Limb (tissue), 2 donors: ENCODE data around the gene DHRSX.
"Not testable (repeated sequence)": the region's sequence is repeated elsewhere in the genome, so short reads cannot be mapped to it uniquely, and the experiment has no call there.

Source experiments
- DNase-seq, 2 donors: peaks; one replicate each; pipeline ENCODE4 v3.0.0-alpha.2; 2016; ENCODE audit errors: extremely low spot score in 2 of 2

DHRSX gene

DNA sequence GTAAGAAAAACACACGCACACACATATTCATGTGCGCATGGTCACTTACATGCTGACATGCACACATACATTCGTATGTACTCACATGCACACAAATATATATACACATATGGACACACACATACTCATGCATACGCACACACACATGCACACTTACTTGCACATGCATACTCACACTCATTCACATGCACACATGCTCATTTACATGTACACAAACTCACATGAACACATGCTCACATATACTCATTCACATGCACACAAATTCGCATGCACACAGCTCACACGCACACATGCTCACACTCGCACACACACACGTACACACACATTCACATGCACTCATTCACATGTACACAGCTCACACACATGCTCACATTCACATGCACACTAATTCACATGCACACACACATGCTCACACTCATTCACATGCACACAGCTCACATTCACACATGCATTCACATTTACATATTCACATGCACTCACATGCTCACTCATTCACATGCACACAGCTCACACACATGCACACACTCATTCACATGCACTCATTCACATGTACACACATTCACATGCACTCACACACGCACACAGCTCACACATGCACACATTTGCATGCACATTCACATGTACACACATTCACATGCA is 276.1 kb downstream of the DHRSX start:
- DNase-seq: no peak

DNA sequence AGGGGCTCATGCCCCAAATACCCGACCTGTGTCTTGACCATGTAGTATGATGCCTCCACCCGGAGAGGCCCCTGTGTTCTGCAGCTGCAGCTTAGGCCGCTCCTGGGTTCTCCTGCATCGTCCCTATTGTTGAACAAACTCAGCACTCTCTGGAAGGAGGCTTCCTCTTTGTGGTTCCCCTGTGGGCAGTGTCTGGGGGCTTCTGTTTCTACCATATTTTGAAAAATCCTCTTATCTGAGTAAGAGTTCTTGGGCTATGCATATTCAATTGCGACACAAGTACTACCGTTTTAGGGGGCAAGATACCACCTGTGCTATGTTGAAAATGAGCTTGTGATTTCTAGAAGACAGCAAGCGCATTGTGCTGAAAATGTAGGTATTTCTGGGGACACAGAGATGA is 276.6 kb downstream of the DHRSX start:
- no peak for DNase-seq

DNA sequence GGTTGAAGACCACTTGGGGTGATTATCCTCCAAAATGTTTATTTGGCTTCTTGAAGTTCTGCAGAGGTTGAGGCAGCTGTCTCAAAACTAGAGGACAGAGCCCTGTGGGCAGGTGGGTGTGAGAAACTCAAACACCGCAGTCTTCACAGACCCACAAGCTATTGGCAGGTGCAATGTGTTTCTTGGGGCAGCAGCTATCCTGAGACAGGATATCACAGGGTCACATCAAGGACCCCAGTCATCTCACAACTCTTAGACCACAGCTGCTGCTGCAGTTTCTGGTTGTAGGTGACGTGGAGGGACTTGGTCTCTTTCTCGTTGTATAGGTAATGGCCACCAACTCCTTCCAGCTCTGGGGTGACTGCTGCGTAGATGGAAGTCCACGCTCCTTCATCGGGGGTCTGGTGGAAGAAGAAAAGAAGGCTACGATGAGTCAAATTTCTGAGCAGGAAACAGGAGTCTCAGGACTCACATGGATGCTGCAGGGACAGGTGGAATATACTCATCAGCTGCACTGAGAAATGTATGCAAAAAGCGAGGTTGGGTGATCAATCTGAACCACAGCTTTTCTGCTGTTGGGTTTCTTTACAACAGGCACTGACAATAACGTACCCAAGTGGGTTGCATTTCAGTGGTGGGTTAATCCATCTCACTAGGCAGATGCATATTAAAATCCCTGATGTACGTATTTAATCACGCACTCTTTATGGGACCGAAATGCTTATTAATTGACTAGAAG is 279.8 kb downstream of the DHRSX start:
- no peak for DNase-seq

DNA sequence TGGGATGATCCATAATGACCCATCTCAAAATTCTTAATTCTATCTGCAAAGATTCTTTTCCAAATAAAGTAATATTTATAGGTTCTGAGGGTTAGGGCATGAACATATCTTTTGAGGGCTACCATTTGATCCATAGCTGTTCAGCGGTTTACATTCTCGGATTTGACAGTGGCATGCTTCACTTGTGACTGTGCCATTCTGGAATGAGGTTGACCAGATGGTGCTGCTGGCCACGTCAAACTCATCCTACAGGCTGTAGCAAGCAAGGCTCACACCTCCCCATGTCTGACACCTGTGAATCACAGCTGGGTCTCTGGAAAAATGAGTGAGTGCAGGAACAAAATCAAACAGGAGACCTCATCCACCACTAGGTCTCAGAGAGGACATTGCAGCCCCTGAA is 280.5 kb downstream of the DHRSX start:
- DNase-seq: no peak

DNA sequence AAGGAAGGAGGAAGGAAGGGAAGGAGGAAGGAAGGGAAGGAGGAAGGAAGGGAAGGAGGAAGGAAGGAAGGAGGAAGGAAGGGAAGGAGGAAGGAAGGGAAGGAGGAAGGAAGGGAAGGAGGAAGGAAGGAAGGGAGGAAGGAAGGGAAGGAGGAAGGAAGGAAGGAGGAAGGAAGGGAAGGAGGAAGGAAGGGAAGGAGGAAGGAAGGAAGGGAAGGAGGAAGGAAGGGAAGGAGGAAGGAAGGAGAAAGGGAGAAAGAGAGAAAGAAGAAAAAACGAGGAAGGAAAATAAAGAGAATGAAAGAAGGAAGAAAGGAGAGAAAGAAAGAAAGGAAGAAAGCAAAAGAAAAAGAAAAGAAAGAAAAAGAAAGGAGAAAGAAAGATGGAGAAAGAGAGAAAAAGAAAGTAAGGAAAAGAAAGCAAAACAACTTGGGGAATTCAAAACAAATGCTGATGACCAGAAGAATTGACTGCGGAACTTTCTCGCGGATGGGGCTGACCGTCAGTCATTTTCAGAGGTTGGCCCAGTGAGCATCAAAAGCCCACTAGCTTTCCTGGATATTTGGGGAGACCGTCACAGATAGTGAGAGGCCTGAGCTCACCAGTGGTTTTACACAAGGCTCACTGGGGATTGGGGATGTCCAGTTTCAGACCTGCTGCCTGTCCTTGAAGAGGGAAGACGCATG is 286.5 kb downstream of the DHRSX start:
- DNase-seq: not testable (repeated sequence)

DNA sequence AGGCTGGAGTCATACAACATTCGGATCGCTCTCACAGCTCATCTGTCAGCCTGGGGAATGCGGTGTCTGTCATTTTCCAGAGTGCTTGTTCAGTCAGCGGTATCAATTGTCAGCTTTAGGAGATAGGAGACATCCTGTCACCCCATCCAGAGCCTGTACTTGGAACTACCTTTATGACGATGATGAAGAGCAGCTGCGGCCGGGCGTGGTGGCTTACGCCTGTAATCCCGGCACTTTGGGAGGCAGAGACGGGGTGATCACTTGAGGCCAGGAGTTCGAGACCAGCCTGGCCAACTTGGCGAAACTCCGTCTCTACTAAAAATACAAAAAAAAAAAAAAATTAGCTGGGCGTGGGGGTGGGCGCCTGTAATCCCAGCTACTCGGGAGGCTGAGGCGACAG is 289.1 kb downstream of the DHRSX start:
- not testable (repeated sequence) for DNase-seq

DNA sequence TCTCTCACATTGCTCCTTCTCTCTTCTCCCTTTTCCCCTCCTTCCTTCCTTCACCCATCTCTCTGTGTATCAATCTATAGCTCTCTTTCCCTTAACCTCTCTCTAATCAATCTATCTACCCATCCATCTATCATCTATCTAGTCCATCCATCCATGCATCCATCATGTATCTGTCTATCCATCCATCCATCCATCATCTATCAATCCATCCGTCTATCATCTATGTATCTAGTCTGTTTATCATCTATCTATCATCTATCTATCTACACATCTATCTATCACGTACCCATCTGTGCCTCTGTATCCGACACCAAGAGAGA is 307.5 kb downstream of the DHRSX start:
- DNase-seq: no peak

DNA sequence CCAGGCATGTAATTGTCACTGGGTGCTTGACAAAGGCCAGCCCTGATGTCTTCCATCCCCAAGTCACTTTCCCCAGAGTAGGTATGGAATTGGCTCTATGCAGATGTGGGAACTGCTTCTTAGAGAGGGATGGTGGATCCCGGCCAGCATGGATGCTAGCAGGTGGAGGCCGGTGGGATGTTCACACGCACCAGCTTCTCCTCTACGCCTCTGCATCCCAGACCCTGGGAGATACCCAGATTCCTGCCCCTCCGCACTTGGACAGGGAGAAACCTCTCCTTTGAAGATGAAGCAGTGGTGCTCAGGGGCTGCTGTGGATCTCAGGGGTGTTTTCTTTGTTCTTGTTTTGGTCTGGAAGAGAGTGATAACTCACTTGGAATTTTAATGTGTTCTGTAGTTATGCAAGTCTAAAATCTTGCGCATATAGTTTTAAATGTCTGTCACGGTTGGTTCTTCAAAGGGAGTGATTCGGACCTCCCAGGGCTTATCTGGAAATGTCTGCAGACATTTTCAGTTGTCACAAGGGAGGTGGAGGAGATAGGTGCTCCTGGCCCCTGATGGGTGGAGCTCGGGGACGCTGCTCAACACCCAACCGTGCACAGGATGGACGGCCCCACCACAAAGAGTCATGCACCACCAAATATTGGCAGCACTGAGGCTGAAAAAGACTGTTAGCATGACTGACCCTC is 308.0 kb downstream of the DHRSX start:
- no peak for DNase-seq

DNA sequence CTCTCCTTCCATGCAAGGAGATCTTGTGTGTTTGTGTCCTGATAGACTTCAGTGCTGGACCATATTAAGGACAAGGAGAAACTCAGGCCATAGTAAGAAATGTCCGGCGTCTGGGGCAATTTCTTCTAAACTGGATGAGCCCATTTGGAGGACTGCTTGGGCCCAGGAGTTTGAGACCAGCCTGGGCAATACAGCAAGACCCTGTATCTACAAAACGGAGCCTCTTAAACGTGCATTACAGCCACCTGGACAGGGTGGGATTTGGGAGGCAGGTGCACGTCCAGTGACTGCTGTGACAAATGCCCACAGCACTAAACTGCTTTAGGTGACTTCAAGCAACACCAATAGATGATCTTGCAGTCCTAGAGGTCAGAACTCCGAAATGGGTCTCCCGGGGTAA is 311.9 kb downstream of the DHRSX start:
- no peak for DNase-seq

DNA sequence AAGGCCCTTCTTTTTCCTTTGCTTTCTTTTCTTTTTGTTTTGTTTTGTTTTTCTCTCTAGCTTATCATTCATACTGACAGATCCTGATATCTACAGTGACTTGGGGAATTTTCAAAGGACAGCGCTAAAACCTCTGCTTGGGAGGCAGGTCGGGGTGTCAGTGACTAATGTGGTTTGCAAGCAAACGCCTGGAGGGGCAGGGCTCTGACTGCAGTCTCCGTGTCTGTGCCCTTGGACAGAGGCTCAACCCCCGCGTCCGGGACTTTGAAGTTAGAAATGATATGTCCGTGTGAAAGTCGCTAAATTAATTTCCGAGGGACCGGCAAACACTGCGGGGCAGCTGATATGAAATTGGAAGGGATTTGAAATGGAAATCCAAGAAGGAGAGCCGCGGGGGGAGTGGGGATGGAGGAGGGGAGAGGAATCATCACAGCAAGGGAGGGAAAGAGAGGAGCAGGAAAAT is 312.4 kb downstream of the DHRSX start:
- no peak for DNase-seq

DNA sequence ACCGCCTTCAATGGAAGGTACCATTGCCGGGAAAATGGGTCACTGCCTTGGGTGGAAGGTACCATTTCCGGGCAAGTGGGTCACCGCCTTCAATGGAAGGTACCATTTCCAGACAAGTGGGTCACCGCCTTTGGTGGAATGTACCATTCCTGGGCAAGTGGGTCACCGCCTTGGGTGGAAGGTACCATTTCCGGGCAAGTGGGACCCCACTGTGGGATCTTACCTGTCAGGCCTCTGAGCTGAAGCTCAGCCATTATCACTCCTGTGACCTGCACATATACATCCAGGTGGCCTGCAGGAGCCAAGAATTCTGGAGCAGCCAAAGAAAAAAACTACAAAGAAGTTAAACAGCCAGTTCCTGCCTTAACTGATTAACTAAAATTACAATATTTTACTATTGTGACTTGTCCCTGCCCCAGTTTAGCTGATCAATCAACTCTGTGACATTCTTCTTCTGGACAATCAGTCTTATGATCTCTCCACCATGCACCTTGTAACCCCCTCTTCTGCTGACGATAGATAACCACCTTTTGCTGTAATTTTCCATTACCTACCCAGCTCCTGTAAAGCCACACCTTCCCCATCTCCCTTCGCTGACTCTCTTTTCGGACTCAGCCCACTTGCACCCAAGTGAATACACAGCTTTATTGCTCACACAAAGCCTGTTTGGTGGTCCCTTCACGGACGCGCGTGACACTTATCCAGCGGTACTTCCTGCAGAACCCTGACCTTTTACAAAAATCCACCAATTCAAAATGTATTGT is 313.2 kb downstream of the DHRSX start:
- no peak for DNase-seq

DNA sequence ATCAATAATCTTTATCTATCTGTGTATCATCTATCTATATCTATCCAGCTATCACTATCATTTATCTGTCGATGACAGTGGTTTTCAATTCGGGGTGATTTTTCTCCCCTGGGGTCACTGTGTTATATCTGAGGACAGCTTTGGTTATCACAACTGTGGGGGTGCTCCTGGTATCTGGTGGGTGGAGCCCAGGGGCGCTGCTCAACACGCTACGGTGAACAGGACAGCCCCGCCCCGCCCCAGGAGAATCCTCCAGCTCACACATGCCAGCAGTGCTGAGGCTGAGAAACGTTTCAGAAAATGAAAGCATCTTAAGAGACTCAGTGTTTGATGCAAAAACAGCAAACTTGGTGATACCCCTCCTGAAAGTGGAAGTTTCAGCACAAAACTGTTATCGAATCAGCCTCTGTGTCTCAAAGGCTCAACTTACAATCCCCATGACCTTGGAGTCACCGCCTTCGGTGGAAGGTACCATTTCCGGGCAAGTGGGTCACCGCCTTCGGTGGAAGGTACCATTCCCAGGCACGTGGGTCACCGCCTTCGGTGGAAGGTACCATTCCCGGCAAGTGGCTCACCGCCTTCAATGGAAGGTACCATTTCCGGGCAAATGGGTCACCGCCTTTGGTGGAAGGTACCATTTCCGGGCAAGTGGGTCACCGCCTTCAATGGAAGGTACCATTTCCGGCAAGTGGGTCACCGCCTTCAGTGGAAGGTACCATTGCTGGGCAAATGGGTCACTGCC is 315.3 kb downstream of the DHRSX start:
- DNase-seq: no peak

DNA sequence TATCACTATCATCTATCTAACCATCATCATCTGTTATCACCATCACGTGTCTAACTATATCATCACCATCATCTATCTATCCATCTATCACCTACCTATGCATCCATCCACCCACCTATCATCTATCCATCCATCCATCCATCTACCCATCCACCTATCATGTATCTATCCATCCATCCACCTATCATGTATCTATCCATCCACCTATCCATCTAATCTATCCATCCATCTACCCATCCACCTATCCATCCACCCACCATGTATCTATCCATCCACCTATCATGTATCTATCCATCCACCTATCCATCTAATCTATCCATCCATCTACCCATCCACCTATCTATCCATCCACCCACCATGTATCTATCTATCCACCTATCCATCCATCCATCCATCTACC is 316.7 kb downstream of the DHRSX start:
- no peak for DNase-seq

DNA sequence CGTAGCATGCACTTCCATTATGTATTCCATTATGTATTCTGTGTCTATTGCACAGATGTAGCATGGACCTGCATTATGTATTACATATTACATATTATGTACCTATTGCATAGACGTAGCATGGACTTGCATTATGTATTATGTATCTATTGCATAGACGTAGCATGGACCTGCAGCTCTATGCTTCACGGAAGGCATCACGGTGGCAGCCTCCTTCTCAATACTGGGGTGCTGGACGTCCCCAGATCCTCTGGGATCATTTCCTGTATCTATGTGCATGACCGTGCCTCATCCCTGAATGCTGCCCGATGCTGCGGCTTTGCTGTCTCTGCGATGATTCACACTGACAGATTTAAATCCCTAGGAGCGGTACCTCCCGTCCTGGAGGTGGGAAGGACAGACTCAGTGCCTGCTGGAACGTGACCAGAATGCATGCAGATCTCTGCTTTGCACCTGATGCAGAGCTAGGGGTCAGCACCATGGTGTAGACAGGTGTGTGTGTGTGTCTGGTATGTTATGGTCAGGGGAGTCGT is 317.5 kb downstream of the DHRSX start:
- DNase-seq: no peak

DNA sequence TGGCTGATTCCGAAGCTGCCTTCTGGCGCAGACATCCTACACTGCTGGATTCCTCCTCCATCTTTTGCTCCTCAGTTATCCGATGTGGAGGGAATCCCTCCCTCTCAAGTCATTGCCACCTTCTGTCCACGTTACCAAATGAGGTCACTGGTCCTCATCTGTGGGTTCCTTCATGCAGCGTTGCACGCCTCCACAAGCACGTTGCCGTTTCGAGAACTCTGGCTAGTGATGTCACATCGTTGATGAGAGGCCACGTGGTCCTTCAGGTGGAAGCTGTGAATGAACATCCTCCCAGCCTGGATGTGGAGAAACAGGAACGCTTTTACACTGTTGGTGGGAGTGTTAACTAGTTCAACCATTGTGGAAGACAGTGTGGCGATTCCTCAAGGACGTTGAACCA is 323.2 kb downstream of the DHRSX start:
- DNase-seq: no peak

DNA sequence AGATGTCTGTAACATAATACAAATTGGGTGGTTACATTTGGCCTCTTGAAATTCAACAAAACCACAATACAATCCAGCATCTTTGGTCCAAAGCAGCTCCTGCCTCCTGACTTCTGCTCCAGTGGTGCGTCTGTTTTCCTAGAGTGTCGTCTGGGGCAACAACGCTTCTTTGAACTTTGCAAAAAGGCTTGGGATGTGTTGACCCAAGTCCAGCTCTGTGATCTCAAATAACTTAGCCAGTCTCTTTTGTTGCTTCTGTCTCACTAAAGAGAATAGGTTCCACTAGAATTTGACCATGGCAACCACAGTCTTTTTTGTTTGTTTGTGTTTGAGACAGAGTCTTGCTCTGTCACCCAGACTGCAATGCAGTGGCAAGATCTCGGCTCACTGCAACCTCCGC is 324.0 kb downstream of the DHRSX start:
- DNase-seq: no peak

DNA sequence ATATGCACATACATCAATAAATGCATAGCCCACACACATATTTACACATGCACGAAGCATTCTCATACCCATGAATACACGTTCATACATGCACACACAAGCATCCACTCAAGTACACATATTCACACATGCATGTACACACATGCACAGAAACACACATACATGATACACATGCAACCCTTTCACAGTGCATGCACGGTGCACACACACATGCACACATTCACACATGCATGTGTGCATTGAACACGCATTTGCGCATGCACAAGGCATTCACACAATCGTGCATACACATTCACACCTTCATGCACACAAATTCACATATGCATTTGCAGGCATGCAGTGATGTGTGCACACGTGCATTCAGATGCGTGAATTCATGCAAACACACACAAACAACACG is 324.5 kb downstream of the DHRSX start:
- DNase-seq: no peak

DNA sequence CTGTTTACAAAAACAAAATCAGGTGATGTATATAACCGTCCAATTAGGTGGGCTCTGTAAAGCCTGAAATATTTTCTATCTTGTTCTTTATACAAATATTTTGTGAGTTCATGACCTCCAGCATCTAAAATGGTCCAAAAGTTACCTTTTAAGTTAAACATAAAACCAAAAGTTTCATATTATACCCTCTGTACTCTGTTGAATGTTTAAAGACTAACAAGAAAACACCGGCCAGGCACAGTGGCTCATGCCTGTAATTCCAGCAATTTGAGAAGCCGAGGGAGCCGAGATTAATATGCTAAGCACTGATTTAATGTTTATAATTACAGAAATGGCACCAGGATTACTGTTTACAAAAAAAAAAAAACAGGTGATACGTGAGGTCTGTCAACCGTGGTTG is 328.4 kb downstream of the DHRSX start:
- DNase-seq: no peak
